HCT116 (cell line): ENCODE measurements around the gene ILDR2.

Experiments
- POLR2A ChIP-seq: IDR thresholded peaks from 2 replicates; pipeline ENCODE4 v1.7.0; 2011; ENCODE audit warnings: borderline replicate concordance; ENCODE audit not compliant: insufficient read depth, insufficient read length; ENCODE audit errors: extremely low read depth
- SP1 ChIP-seq: IDR thresholded peaks from 2 replicates; pipeline ENCODE4 v1.6.1; 2012; ENCODE audit warnings: low read depth

- TF ChIP-seq POLR2A = no peak
- TF ChIP-seq SP1 = no peak
Measured at GRCh38 chr1:166929911-166930310, 45.4 kb downstream of the ILDR2 start.
